ENCODE results near the gene CDH4.
"Not testable (repeated sequence)": the region's sequence is repeated elsewhere in the genome, so short reads cannot be mapped to it uniquely, and the experiment has no call there.

Gene CDH4

DNA sequence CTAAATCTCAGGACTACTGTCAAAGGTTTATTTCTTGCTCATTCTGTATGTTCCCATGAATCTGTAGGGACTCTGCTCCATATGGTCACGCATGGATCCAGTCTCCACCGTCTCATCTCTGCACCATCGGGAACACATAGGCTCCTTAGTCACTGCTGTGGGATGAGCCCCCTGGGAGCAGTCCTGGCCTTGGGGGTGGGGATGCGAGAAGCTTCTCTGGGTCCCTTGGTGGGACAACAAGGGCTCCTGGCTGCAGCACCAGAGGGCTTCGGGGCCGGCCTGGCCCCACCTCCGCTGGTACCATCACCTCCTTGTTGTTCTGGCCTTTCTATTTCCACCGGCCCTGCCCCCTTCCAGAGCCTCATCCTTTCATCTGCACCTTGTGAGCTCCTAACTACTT, 148.4 kb downstream of the CDH4 start:
- Mint-ChIP-seq H3K36me3 (no peaks in the 10 kb centered on the region), H3K4me1 (no peaks in the 10 kb centered on the region), H3K4me3 (no peak overlapping the region), H3K9me3 (no peaks in the 10 kb centered on the region), H3K27ac (no peak overlapping the region), H3K27me3 (no peaks in the 10 kb centered on the region)

DNA sequence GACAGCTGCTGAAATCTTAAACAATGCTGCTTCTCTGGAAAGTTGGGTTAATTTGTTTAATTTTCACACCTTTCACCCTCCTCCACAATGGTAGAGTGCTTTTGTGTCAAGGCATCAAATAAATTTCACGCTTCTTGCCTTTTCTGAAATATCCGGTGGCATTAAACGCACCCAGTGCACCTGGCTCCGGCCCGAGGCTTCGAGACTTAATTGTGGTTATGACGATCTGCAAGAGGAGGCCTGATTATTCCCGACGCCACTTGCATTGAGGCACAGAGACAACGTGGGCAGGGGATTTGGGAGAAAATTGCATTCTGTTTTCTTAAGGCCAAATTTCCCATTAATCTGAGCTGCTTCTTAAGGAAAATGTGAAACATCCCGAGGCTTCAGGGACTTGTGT, 152.2 kb downstream of the CDH4 start:
- Mint-ChIP-seq H3K9me3 (no peaks in the 10 kb centered on the region), H3K4me3 (no peak overlapping the region)

DNA sequence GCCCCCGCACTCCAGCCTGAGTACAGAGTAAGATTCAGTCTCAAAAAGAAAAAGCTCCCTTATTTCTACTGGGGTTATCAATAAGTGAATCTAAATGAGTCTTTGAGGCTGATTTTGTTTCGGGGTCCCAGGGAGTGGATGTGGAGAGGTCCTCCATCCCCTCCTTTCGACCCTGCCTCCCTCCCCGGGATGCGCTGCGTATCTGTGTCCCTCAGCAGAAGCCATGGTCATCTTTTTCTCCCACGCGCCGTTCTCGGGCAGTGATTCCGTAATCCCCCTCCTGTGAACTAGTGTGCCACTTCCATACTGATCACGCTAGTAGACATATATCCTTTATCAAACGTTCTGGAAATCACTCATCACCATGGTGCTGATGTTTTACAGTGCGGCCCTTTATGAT, 152.9 kb downstream of the CDH4 start:
- Mint-ChIP-seq H3K27me3 (peaks cover 1% of the 10 kb centered on the region), H3K36me3 (no peaks in the 10 kb centered on the region), H3K4me1 (no peaks in the 10 kb centered on the region), H3K27ac (no peak overlapping the region), H3K9me3 (no peaks in the 10 kb centered on the region), H3K4me3 (no peak overlapping the region)

More for the DNA sequence above, 152.2 kb downstream of the CDH4 start:
- Mint-ChIP-seq H3K27me3 (peaks cover 1% of the 10 kb centered on the region), H3K4me1 (no peaks in the 10 kb centered on the region), H3K36me3 (no peaks in the 10 kb centered on the region), H3K27ac (no peak overlapping the region)

DNA sequence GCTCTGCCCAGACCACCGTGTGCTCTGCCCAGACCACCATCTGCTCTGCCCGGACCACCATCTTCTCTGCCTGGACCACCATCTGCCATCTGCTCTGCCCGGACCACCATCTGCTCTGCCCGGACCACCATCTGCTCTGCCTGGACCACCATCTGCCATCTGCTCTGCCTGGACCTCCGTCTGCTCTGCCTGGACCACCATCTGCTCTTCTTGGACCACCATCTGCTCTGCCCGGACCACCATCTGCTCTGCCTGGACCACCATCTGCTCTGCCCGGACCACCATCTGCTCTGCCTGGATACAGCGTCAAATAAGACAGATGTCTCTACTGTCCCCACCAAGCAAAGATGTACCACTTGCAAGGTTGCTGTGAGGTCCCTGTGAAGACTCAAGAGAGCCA, 154.7 kb downstream of the CDH4 start:
- not testable (repeated sequence) for H3K4me3 Mint-ChIP-seq, H3K27ac Mint-ChIP-seq, H3K4me1 Mint-ChIP-seq, H3K9me3 Mint-ChIP-seq, H3K36me3 Mint-ChIP-seq, H3K27me3 Mint-ChIP-seq

DNA sequence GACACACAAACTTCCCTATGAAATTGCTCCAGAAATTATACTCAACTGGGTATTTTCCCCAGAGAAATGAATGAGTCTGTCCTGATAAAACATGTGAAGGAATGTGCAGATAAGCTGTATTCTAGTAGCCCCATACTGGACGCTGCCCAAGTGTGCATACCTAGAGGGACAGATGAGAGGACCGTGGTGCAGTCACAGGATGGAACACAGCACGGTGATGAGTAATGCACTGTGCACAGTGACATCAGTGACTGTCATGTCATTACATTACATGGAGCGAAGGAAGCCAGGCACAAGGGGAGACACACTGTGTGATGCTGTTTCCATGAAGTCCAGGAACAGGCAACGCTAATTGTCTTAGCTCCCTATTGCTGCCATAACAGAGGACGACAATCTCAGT, 155.5 kb downstream of the CDH4 start:
- H3K27ac Mint-ChIP-seq: no peak overlapping the region
- no peaks in the 10 kb centered on the region for H3K36me3 Mint-ChIP-seq
- no peaks in the 10 kb centered on the region for H3K4me1 Mint-ChIP-seq
- H3K4me3 Mint-ChIP-seq: no peak overlapping the region
- H3K27me3 Mint-ChIP-seq: peaks cover 1% of the 10 kb centered on the region
- no peaks in the 10 kb centered on the region for H3K9me3 Mint-ChIP-seq

DNA sequence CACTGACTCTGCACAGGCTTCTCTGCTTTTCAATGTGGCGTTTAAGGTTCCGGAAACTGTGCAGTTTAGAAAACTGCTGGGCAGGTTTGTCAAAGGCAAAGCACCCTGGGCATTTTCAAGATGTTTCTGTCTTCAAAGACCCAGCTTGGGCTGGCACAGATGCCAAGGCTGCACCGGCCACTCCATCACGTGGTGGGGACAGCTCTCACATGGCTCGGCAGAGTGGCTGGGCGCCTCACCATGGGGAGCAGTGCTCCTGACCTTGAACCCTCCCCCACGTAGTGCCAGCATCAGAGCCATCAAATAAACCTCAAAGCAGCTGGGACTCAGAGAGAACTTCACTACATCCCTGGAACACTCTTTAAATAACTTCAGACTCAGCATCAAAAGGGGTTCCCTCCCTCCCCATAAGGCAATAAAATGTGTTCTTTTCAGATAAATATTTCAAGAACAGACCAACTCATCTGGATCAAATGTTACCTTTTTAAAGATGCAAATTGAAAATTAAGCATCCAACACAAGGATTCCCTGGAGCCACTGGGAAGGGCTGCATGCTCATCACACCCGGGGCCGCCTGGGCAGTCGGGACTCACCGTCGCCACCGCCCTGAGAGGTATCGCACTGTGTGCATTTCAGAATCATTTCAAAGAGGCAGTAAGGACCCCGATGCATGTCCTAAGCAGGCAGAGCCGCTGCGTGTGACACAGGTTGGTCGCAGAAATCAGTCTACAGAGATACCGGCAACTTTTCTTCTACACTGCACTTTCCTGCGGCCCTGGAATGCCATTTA, 157.1 kb downstream of the CDH4 start:
- H3K9me3 Mint-ChIP-seq: no peaks in the 10 kb centered on the region
- H3K27ac Mint-ChIP-seq: no peak overlapping the region
- peaks cover 1% of the 10 kb centered on the region for H3K27me3 Mint-ChIP-seq
- no peaks in the 10 kb centered on the region for H3K4me1 Mint-ChIP-seq
- H3K36me3 Mint-ChIP-seq: no peaks in the 10 kb centered on the region
- no peak overlapping the region for H3K4me3 Mint-ChIP-seq

DNA sequence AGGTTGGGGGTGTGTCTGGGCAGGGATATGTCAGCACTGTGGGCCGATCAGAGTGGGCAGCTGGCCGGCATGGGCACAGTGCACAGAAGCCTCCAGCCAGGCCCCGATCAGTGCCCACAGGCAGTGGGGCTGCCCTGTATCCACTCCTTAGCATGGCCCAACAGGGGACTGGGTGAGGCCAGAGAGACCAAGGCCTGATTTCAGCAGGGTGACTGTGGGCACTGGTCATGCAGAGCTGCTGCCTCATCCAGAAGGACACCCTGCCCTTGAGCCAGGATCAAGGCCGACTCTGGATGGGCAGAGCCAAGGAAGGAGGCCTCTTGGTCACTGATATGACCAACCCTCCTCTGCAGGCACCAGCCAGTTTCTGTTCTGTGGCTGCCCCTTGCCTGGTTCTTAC, 159.7 kb downstream of the CDH4 start:
- no peaks in the 10 kb centered on the region for H3K9me3 Mint-ChIP-seq
- peaks cover 1% of the 10 kb centered on the region for H3K27me3 Mint-ChIP-seq
- no peaks in the 10 kb centered on the region for H3K36me3 Mint-ChIP-seq
- H3K4me3 Mint-ChIP-seq: no peak overlapping the region
- no peaks in the 10 kb centered on the region for H3K4me1 Mint-ChIP-seq
- H3K27ac Mint-ChIP-seq: no peak overlapping the region

DNA sequence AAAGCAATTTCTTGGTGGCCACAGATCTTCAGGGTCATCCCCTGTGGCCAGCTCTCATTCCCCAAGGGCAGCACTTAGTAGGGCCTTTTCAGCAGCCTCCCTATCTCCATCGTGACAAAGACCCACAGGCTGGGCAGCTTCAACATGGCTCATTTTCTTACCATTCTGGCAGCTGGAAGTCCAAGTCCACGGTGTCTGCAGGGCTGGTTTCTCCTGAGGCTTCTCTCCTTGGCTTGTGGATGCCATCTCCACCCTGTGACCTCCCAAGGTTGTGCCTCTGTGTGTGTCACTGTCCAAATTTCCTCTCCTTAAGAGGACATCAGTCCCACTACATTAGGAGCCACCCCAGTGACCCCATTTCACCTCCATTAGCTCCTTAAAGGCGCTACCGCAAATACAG, 161.7 kb downstream of the CDH4 start:
- H3K27ac Mint-ChIP-seq: no peak overlapping the region
- no peaks in the 10 kb centered on the region for H3K27me3 Mint-ChIP-seq
- H3K36me3 Mint-ChIP-seq: no peaks in the 10 kb centered on the region
- H3K9me3 Mint-ChIP-seq: no peaks in the 10 kb centered on the region
- H3K4me3 Mint-ChIP-seq: no peak overlapping the region
- no peaks in the 10 kb centered on the region for H3K4me1 Mint-ChIP-seq

DNA sequence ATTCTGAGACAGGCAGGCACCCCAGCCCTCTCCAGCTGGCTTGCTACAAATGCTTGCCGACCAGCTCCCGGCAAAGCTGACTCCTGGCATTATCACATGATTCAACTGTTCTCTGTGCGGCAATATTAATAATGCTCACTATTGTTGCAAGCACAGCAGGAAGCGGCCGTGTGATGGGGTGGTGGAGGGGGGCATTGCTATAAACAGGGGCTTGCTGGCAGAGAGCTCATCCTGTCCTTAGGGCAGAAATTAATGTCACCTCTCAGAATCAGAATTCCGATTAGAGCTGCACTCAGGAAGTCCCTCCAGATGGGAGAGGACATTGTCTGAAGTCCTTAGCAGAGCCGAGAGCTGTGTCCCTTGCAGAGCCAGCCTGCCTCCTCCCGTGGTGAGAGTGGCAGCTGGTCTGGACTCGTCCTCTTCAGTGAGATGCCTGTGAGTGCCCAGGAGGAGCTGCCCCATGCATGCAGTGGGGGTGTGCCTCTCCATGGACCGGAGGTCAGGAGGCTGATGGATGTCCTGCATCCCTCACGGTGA, 162.5 kb downstream of the CDH4 start:
- no peaks in the 10 kb centered on the region for H3K36me3 Mint-ChIP-seq
- no peak overlapping the region for H3K4me3 Mint-ChIP-seq
- H3K9me3 Mint-ChIP-seq: no peaks in the 10 kb centered on the region
- H3K4me1 Mint-ChIP-seq: no peaks in the 10 kb centered on the region
- H3K27ac Mint-ChIP-seq: no peak overlapping the region
- H3K27me3 Mint-ChIP-seq: no peaks in the 10 kb centered on the region

DNA sequence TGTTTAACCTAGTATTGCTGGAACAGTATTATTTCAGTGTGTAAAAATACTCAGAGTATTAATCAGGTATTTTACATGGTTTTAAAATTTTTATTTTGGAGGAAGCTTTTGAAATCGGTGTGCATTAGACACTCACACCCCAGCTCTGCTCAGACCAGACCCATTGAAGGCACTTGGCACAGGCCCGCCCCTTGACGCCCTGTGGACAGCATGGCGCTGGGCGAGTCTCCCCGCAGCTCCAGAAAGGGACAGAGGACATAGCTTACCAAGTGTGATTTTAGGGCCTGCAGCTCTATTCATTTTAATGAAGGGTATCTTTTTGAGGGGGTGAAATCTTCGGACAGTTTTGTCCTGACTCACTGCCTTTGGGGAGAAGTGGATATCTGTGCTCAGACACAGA, 164.5 kb downstream of the CDH4 start:
- H3K4me3 Mint-ChIP-seq: no peak overlapping the region
- no peaks in the 10 kb centered on the region for H3K36me3 Mint-ChIP-seq
- no peaks in the 10 kb centered on the region for H3K27me3 Mint-ChIP-seq
- H3K9me3 Mint-ChIP-seq: no peaks in the 10 kb centered on the region
- no peak overlapping the region for H3K27ac Mint-ChIP-seq
- H3K4me1 Mint-ChIP-seq: no peaks in the 10 kb centered on the region

DNA sequence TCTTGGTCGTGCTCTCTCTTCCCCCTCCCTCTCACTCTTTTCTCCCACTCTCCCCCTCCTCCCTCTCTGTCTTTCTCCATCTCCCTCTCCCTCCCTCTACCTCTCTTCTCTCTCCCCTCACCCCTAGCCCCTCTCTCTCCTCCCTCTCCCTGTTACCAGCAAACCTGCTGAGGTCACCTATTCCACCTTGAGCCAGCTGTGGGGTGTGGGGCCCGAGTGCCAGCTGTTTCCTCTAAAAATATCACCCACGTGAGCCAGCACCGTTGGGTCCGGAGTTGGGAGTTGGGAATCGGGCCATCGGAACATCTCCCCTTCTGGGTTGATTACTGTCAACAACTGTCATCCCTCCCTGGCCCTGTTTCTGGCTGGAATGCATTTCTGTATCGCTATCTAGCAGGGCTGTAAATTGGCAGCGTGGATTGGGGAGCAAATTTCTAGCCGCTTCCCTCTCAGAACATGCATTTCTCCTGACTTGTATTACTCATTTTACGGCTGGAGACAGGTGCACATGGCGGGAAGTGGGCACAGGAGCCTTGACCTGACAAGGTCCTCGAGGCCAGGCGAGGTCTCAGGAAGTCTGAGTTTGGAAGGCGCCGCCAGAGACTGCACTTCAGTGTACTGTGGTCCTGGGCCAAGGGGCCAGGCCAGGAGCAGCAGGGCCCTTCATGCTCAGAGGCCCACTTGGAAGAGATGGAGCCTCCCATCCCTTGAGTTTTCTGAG, 165.3 kb downstream of the CDH4 start:
- Mint-ChIP-seq H3K9me3 (no peaks in the 10 kb centered on the region), H3K4me3 (no peak overlapping the region), H3K4me1 (no peaks in the 10 kb centered on the region), H3K36me3 (no peaks in the 10 kb centered on the region), H3K27ac (no peak overlapping the region), H3K27me3 (no peaks in the 10 kb centered on the region)

DNA sequence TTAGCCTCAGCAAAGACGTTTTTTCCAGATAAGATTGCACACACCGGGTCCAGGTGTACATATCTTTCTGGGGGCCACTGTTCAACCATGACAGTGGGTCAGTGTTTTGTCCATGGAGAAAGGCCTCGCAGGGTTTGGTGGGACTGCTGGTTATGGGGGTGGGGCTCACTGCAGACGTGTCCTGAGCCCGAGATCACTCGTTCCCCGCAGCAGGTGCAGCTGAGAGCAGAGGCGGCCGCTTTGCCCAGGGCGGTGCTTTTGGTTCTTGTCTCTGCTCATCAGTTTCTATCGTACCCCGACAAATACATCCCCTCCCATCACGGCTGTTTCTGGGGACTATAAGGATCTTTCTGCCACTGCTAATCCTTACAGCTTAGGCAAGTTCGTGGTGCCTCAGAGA, 166.9 kb downstream of the CDH4 start:
- Mint-ChIP-seq H3K9me3 (no peaks in the 10 kb centered on the region), H3K27ac (no peak overlapping the region), H3K36me3 (no peaks in the 10 kb centered on the region), H3K4me1 (no peaks in the 10 kb centered on the region), H3K27me3 (no peaks in the 10 kb centered on the region), H3K4me3 (no peak overlapping the region)

DNA sequence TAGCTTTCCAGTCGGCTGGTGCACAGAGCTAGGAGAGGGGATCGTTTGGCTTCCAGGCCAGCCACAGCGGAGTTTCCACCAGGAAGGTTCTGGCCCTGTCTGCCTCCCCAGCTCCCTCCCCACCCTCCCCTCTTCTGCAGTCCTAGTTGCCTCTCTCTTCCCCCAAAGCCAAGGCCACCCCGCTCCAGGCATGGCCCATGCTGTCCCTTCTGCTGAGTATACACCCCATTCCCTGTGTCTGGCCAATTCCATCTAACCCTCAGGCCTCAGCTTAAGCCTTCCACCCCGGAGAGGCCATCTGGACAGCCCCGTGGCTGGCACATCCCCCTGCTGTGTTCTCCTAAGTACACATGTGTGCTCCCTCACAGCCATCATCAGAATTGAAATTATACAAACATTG, 167.4 kb downstream of the CDH4 start:
- no peaks in the 10 kb centered on the region for H3K27me3 Mint-ChIP-seq
- H3K4me1 Mint-ChIP-seq: no peaks in the 10 kb centered on the region
- no peaks in the 10 kb centered on the region for H3K36me3 Mint-ChIP-seq
- no peak overlapping the region for H3K4me3 Mint-ChIP-seq
- H3K9me3 Mint-ChIP-seq: no peaks in the 10 kb centered on the region
- no peak overlapping the region for H3K27ac Mint-ChIP-seq

DNA sequence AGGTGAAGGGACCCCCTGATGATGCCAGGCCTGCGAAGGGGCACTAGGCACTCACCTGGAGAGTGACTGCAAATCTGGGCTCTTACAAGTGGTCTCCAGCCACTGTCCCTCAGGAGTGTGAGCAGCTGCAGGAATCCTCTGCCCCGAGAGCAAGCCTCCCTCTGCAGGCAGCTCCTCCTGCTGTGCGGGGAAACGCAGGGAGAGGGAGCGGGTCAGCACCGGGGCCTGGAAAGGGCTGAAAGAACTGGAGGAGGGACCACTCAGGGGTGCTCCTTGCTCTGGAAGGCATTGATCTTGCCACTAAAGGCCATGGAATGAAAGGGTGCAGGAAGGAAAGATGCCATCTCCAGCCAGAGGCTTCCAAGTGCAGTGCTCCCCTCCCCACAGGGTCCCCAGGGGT, 168.0 kb downstream of the CDH4 start:
- Mint-ChIP-seq H3K4me1 (no peaks in the 10 kb centered on the region), H3K36me3 (no peaks in the 10 kb centered on the region)

DNA sequence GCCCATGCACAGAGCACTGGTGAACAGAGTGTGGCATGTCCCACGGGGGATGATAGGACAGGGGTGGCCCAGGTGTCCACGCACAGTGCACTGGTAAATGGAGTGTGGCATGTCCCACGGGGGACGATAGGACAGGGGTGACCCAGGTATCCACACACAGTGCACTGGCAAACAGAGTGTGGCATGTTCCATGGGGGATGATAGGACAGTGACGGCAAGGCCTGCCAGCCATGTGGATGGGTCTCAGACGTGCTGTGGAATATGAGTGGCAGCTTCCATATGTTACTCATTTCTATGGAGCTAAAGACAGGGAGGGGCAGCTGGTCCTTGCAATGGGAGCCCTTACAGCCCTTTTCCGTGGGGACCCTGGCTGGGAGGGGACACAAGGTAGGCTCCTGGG, 168.7 kb downstream of the CDH4 start:
- Mint-ChIP-seq H3K4me3 (no peak overlapping the region), H3K4me1 (no peaks in the 10 kb centered on the region), H3K9me3 (no peaks in the 10 kb centered on the region), H3K27ac (no peak overlapping the region), H3K36me3 (no peaks in the 10 kb centered on the region), H3K27me3 (no peaks in the 10 kb centered on the region)

More for the DNA sequence above, 168.0 kb downstream of the CDH4 start:
- no peaks in the 10 kb centered on the region for H3K27me3 Mint-ChIP-seq
- H3K9me3 Mint-ChIP-seq: no peaks in the 10 kb centered on the region
- no peak overlapping the region for H3K4me3 Mint-ChIP-seq
- H3K27ac Mint-ChIP-seq: no peak overlapping the region

DNA sequence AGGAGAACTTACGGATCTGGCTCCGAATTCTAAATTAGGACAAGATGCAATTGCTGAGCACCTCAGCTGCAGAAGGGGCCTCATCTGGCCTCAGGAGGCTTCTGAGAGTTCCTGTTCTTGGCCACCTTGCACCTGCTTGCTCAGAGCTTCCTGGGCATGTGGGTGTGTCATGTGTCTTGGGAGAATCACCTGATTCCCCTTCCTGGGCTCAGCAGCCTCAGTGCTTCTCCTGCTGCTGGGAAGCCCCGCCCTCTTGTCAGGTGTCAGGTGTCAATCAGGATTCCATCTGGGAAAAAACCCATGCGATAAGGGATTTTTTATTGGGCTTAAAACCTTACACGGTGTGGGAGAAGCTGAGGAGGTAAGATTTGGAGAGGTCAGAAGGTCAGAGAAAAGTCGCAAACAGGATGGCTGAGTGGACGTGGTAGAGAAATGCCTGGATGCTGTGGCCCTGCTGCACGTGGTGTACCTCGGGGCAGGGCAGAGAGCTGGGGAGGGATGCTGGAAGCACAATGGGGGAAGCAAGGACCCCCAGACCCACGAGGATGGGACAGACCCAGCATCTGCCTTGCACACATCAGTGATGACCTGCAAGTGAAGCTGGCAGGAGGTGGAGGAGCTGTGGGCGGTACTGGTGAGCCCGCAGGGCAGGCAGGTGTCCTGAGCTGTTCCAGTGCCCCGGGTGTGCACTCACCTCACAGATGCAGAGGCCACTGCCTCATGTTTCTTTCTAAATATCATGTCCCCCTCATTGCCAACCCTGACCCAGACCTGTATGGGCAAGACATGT, 170.8 kb downstream of the CDH4 start:
- H3K27me3 Mint-ChIP-seq: no peaks in the 10 kb centered on the region
- no peaks in the 10 kb centered on the region for H3K9me3 Mint-ChIP-seq
- H3K27ac Mint-ChIP-seq: no peak overlapping the region
- no peaks in the 10 kb centered on the region for H3K4me1 Mint-ChIP-seq
- no peaks in the 10 kb centered on the region for H3K36me3 Mint-ChIP-seq
- H3K4me3 Mint-ChIP-seq: no peak overlapping the region
